ENCODE data around the gene ANTXR2. TPM values are rescaled to one million over a fixed set of nuclear protein-coding genes. Genes with fewer than 3 reads are reported as not detected.
"Not testable (repeated sequence)": the region's sequence is repeated elsewhere in the genome, so short reads cannot be mapped to it uniquely, and the experiment has no call there.

The ANTXR2 gene
- total RNA-seq, result 14.1 and 14.4 TPM in 2 replicates

- DNase-seq (ENCODE audit: low read depth), result no peak
- no peak for TF ChIP-seq CTCF (conservative IDR thresholded peaks at IDR 0.05; ENCODE audit: low read depth, low read length)
- H3K4me3 ChIP-seq (ENCODE audit: low read depth, low read length), result peak within 1 kb of the TSS; percentile 78
Measured at GRCh38 chr4:80072744-80073472, at the start of gene ANTXR2. TSS of gene ANTXR2 (minus strand) at chr4:80073229. CDS start at chr4:80072560, 669 bp downstream.

- DNase-seq (ENCODE audit: low read depth); H3K4me3 ChIP-seq (ENCODE audit: low read depth, low read length): not testable (repeated sequence)
Measured at GRCh38 chr4:80121815-80122214, 48.8 kb upstream of the ANTXR2 start.

GRCh38 chr4:80119620-80120019 lies 46.6 kb upstream of the ANTXR2 start:
- not testable (repeated sequence) for DNase-seq (ENCODE audit: low read depth); H3K4me3 ChIP-seq (ENCODE audit: low read depth, low read length)

- no peak for TF ChIP-seq CTCF (conservative IDR thresholded peaks at IDR 0.05; ENCODE audit: low read depth, low read length)
Measured at GRCh38 chr4:80116516-80116915, 43.5 kb upstream of the ANTXR2 start.

GRCh38 chr4:80115368-80116181 lies 42.5 kb upstream of the ANTXR2 start:
- no peak for DNase-seq (ENCODE audit: low read depth)
- no peak for TF ChIP-seq CTCF (conservative IDR thresholded peaks at IDR 0.05; ENCODE audit: low read depth, low read length)
- no peak overlapping the region for H3K4me3 ChIP-seq (ENCODE audit: low read depth, low read length)

More at GRCh38 chr4:80116516-80116915, 43.5 kb upstream of the ANTXR2 start:
- no peak for DNase-seq (ENCODE audit: low read depth)
- no peak overlapping the region for H3K4me3 ChIP-seq (ENCODE audit: low read depth, low read length)

GRCh38 chr4:80114732-80115265 lies 41.8 kb upstream of the ANTXR2 start:
- no peak for TF ChIP-seq CTCF (conservative IDR thresholded peaks at IDR 0.05; ENCODE audit: low read depth, low read length)
- DNase-seq (ENCODE audit: low read depth), result no peak
- H3K4me3 ChIP-seq (ENCODE audit: low read depth, low read length), result no peak overlapping the region

GRCh38 chr4:80113615-80114014 lies 40.6 kb upstream of the ANTXR2 start:
- TF ChIP-seq CTCF (conservative IDR thresholded peaks at IDR 0.05; ENCODE audit: low read depth, low read length), result no peak
- DNase-seq (ENCODE audit: low read depth), result no peak

More at GRCh38 chr4:80113615-80114014, 40.6 kb upstream of the ANTXR2 start:
- H3K4me3 ChIP-seq (ENCODE audit: low read depth, low read length), result no peak overlapping the region

Data from epithelial cell of proximal tubule (primary cell).